Measurements from ENCODE around the gene RBCK1. TPM values are rescaled to one million over a fixed set of nuclear protein-coding genes. Genes with fewer than 3 reads are reported as not detected.

RBCK1 gene
- total and polyA plus RNA-seq, 7 donors, result 34.1 to 52.5 (median 43.1) TPM

DNA sequence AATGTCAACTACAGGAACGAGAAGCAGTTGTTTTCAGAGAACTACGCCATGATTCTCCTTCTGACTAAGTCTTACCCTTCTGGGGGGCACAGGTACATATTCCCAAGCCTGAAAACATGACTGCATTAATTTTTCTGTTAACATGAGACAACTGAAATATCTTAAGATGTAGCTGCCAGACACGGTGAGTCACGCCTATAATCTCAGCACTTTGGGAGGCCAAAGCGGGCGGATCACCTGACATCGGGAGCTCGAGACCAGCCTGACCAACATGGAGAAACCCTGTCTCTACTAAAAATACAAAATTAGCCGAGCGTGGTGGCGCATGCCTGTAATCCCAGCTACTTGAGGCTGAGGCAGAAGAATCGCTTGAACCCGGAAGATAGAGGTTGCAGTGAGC lies 32.5 kb downstream of the RBCK1 start:
- H3K4me3 ChIP-seq, result no peak overlapping the region
- H3K9me3 ChIP-seq, result no peaks in the 10 kb centered on the region
- no peaks in the 10 kb centered on the region for H3K27me3 ChIP-seq (ENCODE audit: insufficient read depth in 3 of 3, low read length in 2 of 3)
- H3K27ac ChIP-seq, result no peak overlapping the region
- peaks cover 44% of the 10 kb centered on the region for H3K4me1 ChIP-seq
- DNase-seq, result no peak
- intact Hi-C loops (cut with DNase I), result no loop called here
- peaks cover 16 to 91% of the 10 kb centered on the region in 2 donors for H3K36me3 ChIP-seq (ENCODE audit: insufficient read depth in 1 of 2, low read depth in 1 of 2)
- 86 to 93% (median 89%) methylated on average over 13 of the region's 13 CpGs for WGBS, 3 donors
- ATAC-seq, result no peak
- TF ChIP-seq, protein P1, sequence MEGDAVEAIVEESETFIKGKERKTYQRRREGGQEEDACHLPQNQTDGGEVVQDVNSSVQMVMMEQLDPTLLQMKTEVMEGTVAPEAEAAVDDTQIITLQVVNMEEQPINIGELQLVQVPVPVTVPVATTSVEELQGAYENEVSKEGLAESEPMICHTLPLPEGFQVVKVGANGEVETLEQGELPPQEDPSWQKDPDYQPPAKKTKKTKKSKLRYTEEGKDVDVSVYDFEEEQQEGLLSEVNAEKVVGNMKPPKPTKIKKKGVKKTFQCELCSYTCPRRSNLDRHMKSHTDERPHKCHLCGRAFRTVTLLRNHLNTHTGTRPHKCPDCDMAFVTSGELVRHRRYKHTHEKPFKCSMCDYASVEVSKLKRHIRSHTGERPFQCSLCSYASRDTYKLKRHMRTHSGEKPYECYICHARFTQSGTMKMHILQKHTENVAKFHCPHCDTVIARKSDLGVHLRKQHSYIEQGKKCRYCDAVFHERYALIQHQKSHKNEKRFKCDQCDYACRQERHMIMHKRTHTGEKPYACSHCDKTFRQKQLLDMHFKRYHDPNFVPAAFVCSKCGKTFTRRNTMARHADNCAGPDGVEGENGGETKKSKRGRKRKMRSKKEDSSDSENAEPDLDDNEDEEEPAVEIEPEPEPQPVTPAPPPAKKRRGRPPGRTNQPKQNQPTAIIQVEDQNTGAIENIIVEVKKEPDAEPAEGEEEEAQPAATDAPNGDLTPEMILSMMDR (IDR thresholded peaks at IDR 0.05), result no peak

DNA sequence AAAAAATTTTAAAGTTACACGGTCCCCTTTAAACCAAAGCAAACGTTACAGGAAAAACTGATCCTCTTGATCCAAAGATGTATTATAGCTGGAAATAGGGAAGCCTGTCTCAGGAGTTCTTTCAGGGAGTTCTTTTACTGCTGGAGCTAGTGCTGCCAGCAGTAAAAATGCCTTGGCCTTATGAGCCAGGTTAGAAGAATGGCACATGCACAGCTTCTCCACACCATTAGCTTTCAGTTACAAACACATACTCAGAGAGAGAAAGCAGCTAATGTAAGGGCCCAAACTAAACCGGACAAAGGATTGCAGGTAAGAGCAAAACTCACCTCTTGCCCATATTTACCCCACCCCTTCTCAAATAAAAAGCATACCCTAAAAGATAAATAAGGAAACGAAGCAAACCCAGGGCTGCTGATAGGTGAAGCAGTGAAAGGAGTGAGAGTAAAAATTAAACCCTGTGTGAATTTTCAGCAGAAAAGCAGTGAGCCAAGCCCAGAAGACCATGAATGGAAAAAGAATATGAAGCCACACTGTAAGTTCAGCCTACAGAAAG lies 35.2 kb downstream of the RBCK1 start:
- Histone ChIP-seq H3K36me3 (ENCODE audit: insufficient read depth in 1 of 2, low read depth in 1 of 2) (peaks cover 12 to 86% of the 10 kb centered on the region in 2 donors), H3K4me3 (no peak overlapping the region), H3K27me3 (ENCODE audit: insufficient read depth in 3 of 3, low read length in 2 of 3) (no peaks in the 10 kb centered on the region), H3K9me3 (no peaks in the 10 kb centered on the region), H3K4me1 (peaks cover 41% of the 10 kb centered on the region), H3K27ac (peak overlapping the region; percentile 68)
- TF ChIP-seq, protein P1 (IDR thresholded peaks at IDR 0.05), result no peak
- no peak for DNase-seq
- ATAC-seq, result peak in 1 of 4 donors; percentile 54
- 56 to 75% (median 58%) methylated on average over 4 of the region's 4 CpGs for WGBS, 3 donors
- intact Hi-C loops (cut with DNase I), result no loop called here

DNA sequence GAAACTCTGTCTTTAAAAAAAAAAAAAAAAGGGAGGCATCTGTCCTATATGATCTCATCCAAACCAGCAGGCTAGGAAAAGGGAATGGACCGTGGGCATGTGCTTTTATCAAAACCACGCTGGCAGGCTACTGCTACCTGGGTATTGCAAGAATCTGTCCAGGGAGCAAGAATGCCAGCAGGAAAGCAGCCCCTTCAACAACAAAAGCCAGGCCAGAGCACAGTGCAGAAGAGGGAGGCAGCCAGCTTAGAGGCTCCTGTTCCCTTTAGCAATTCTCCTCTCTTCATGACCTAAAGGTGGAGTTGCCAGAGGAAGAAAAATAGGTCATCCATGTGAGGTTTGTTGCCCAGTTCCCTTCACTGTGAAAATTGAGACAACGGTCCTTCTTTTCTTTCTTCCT lies 36.0 kb downstream of the RBCK1 start:
- TF ChIP-seq, protein P1 (IDR thresholded peaks at IDR 0.05), result no peak
- Histone ChIP-seq H3K4me1 (peaks cover 33% of the 10 kb centered on the region), H3K9me3 (no peaks in the 10 kb centered on the region), H3K27me3 (ENCODE audit: insufficient read depth in 3 of 3, low read length in 2 of 3) (no peaks in the 10 kb centered on the region), H3K27ac (peak overlapping the region; percentile 68), H3K36me3 (ENCODE audit: insufficient read depth in 1 of 2, low read depth in 1 of 2) (peaks cover 12 to 78% of the 10 kb centered on the region in 2 donors), H3K4me3 (peak overlapping the region; percentile 12)
- no peak for DNase-seq
- 36 to 56% (median 40%) methylated on average over 3 of the region's 3 CpGs for WGBS, 3 donors
- ATAC-seq, result peak; percentile 58 to 76 (median 66)
- intact Hi-C loops (cut with DNase I), result no loop called here

DNA sequence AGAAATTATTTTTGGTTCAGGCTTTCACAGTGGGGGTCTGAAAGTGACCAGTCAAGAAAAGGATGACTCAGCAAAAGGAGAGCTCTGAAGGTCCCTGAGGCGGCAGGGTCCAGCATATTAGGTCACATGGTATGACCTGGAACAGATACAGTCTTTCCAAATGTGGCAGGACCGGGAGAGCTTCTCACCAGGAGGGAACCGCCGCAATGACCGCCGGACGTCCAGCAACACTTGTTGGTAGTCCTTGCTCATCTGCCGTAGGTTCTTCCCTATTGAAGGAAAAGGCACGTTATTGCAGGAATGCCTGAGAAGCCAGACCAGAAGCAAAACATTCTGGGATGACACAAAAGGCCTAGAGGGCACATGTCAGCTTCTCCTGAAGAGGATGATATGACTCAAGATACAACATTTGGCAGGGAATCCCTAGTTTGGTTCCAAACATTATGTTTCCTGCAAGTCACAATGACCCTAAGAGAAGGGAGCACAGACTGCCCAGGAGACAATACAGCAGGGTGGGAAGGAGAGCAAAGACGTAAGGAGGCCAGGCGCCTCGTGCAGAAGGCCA lies 36.8 kb downstream of the RBCK1 start:
- Histone ChIP-seq H3K36me3 (ENCODE audit: insufficient read depth in 1 of 2, low read depth in 1 of 2) (peaks cover 11 to 70% of the 10 kb centered on the region in 2 donors), H3K27me3 (ENCODE audit: insufficient read depth in 3 of 3, low read length in 2 of 3) (no peaks in the 10 kb centered on the region), H3K9me3 (no peaks in the 10 kb centered on the region), H3K27ac (peak overlapping the region; percentile 68), H3K4me3 (peak overlapping the region; percentile 12), H3K4me1 (peaks cover 32% of the 10 kb centered on the region)
- intact Hi-C loops (cut with DNase I), result no loop called here
- TF ChIP-seq, protein P1 (IDR thresholded peaks at IDR 0.05), result no peak
- DNase-seq (no peak), ATAC-seq (peak; percentile 71 to 80 (median 74))
- 36 to 52% (median 41%) methylated on average over 12 of the region's 12 CpGs for WGBS, 3 donors
